Measurements from ENCODE around the gene MORC2. TPM values are rescaled to one million over a fixed set of nuclear protein-coding genes. Genes with fewer than 3 reads are reported as not detected.

MORC2 gene
- total and polyA plus RNA-seq, 9 of the 15 experiments (the other 6 are each of a cell fraction or from before 2014, with no cell fraction given): 3.3 to 34.7 (median 16.7) TPM

GRCh38 chr22:30968015-30968923, at the start of gene MORC2 (continued):
- TF ChIP-seq ZBTB11 (CRISPR knock-in tag; IDR thresholded peaks at IDR 0.05) (peak in 1 of 3 experiments; percentile 48; a peak in 1 of 6 replicates), SIN3B (IDR thresholded peaks at IDR 0.05; ENCODE audit: low read depth) (peak; percentile 36; the same call in 1 of the 2 replicates), MYC (IDR thresholded peaks at IDR 0.05; ENCODE audit: low read depth, low read length) (peak; percentile 57), MYC (CRISPR knock-in tag; IDR thresholded peaks at IDR 0.05; ENCODE audit: borderline replicate concordance, low read depth) (no peak), KDM5B (IDR thresholded peaks at IDR 0.05; ENCODE audit: insufficient replicate concordance, low read depth, low read length) (peak; percentile 34), REST (IDR thresholded peaks at IDR 0.05; ENCODE audit: borderline replicate concordance) (peak; percentile 28; the same call in 1 of the 2 replicates), REST (CRISPR knock-in tag; IDR thresholded peaks at IDR 0.05; ENCODE audit: low read depth) (no peak), STAG1 (CRISPR knock-in tag; IDR thresholded peaks at IDR 0.05; ENCODE audit: borderline replicate concordance) (no peak), CBFA2T2 (conservative IDR thresholded peaks at IDR 0.05) (no peak), BRF2 (IDR thresholded peaks at IDR 0.05; ENCODE audit: borderline replicate concordance, insufficient read depth, insufficient read length) (no peak), NONO (IDR thresholded peaks at IDR 0.05; ENCODE audit: low read depth in 2 of 2, low read length in 1 of 2) (peak in 1 of 2 experiments; percentile 36; a peak in 1 of 4 replicates)

Measured in K562 (cell line).